ENCODE measurements around the gene CDYL.
"Not testable (repeated sequence)": the region's sequence is repeated elsewhere in the genome, so short reads cannot be mapped to it uniquely, and the experiment has no call there.

The CDYL gene

DNA sequence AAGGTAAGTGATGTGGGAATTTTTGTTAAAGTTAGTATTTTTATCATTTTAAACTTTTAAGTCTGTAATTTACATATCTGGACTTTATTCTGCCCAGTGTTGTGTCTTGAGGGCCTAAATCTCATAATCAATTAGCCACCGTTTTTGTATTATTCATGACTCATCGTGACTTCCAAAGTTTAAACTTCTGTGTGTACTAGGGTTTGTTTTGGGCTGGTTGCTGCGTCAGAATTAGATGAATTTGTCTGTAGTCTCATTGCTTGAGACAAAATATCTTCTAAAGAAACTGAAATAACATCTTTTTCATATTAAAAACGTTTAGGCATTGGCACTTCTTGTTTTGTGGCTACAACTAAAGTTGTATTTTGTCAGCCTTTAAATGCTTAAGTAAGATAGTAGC lies 41.3 kb downstream of the CDYL start:
- no peaks in the 10 kb centered on the region for H3K9me3 ChIP-seq (ENCODE audit: insufficient read depth, low read depth, low read length)
- H3K27ac ChIP-seq (ENCODE audit: low read depth, low read length): no peak overlapping the region
- H3K4me3 ChIP-seq (ENCODE audit: low read length): no peak overlapping the region
- no peak overlapping the region for H3K9ac ChIP-seq (ENCODE audit: low read depth, low read length)
- no peaks in the 10 kb centered on the region for H3K36me3 ChIP-seq (ENCODE audit: insufficient read depth, low read length)
- WGBS: 90% methylated on average over 4 of the region's 4 CpGs
- no peaks in the 10 kb centered on the region for H3K27me3 ChIP-seq (ENCODE audit: insufficient read depth, low read length)
- H3K4me1 ChIP-seq (ENCODE audit: insufficient read depth, low read length): peaks cover 14% of the 10 kb centered on the region

DNA sequence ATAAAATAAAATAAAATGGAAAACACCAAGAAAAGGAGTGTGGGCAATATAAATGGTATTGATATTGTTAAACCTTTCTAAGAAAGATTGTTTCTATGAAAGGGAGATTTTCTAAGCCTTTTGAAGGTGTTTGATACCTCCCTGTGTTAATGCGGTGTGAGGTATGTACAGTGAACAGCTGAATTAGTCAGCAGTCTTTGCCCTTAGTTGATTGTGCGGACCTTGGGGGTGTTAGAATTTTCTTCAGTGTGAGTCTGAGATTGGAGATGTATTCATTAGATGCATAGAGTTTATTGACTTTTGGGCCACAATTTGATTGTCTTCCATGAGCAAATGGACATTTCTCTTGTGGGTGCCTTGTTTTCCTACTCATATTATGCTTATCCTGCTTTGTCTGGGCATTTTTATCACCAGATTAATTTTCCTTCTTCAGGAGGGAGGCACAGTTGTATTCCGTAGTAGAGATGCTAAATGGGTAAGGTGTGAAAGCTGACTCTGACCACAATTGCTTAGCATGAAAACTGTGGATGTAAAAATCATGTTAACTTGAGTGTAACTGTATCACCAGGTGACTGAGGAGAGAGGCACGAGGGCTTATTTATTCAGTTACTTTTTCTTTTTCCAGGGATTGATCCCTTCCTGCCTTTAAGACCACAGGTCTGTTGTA lies 42.2 kb downstream of the CDYL start:
- 86% methylated on average over 4 of the region's 4 CpGs for WGBS
- Histone ChIP-seq H3K4me1 (ENCODE audit: insufficient read depth, low read length) (peaks cover 14% of the 10 kb centered on the region), H3K9me3 (ENCODE audit: insufficient read depth, low read depth, low read length) (no peaks in the 10 kb centered on the region), H3K36me3 (ENCODE audit: insufficient read depth, low read length) (no peaks in the 10 kb centered on the region), H3K27ac (ENCODE audit: low read depth, low read length) (no peak overlapping the region), H3K27me3 (ENCODE audit: insufficient read depth, low read length) (no peaks in the 10 kb centered on the region), H3K9ac (ENCODE audit: low read depth, low read length) (no peak overlapping the region), H3K4me3 (ENCODE audit: low read length) (no peak overlapping the region)

DNA sequence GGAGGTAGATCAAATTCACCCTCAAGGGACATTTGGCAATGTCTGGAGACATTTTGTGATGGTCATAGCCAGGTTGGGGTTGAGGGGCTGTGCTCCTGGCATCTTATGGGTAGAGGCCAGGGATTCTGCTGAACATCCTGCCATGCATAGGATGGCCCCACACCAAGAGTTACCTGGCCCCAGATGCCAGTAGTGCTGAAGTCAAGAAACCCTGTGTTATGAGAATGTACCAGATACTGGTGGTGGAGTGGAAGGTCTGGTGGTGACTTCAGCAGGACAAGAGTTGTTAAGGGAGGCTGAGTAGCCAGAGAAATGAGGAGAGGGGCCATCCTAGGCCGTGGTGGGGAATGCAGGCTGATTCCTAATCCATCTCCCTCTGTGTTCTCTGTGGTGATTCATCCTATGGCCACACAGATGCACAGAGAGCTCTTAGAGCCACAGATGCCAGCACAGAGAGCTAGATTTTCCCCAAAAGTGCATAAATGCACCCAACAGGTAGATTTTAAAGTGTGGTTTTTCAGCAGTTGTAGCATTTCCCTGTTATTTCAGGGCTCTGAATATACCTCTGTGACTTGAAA lies 43.6 kb downstream of the CDYL start:
- WGBS: 56% methylated on average over 1 of the region's 1 CpG

DNA sequence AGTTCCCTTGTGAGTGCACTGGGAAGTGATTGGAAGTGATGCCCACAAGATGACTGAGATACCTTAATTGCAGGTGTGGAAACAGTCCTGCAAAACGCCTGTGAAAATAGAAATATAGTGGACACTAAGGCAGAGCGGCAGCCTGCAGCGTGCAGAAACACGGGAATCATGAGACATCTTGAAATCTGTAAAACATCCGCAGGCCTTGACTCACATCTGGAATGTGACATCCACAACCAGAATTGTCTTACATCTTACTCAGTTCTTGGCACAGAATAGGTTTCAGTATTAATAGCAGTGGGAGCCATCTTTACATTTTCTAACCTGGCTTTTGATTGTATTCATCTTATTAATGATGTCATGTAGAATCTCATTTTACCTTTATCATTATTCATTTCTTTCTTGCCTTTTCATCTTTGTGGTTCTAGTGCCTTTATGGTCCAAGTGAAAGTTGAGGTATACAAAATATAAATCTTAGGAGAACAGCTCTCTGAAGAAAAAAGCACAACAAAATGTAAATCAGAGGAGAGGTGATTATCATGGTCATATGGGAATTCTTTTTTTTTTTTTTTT lies 44.6 kb downstream of the CDYL start:
- Histone ChIP-seq H3K27me3 (ENCODE audit: insufficient read depth, low read length) (no peaks in the 10 kb centered on the region), H3K36me3 (ENCODE audit: insufficient read depth, low read length) (no peaks in the 10 kb centered on the region), H3K9me3 (ENCODE audit: insufficient read depth, low read depth, low read length) (no peaks in the 10 kb centered on the region), H3K4me3 (ENCODE audit: low read length) (no peak overlapping the region), H3K4me1 (ENCODE audit: insufficient read depth, low read length) (peaks cover 14% of the 10 kb centered on the region), H3K27ac (ENCODE audit: low read depth, low read length) (no peak overlapping the region), H3K9ac (ENCODE audit: low read depth, low read length) (no peak overlapping the region)
- 92% methylated on average over 5 of the region's 5 CpGs for WGBS

More for the DNA sequence above, 43.6 kb downstream of the CDYL start:
- Histone ChIP-seq H3K9me3 (ENCODE audit: insufficient read depth, low read depth, low read length) (no peaks in the 10 kb centered on the region), H3K4me3 (ENCODE audit: low read length) (no peak overlapping the region), H3K27ac (ENCODE audit: low read depth, low read length) (no peak overlapping the region), H3K36me3 (ENCODE audit: insufficient read depth, low read length) (no peaks in the 10 kb centered on the region), H3K27me3 (ENCODE audit: insufficient read depth, low read length) (no peaks in the 10 kb centered on the region), H3K9ac (ENCODE audit: low read depth, low read length) (no peak overlapping the region), H3K4me1 (ENCODE audit: insufficient read depth, low read length) (peaks cover 14% of the 10 kb centered on the region)

DNA sequence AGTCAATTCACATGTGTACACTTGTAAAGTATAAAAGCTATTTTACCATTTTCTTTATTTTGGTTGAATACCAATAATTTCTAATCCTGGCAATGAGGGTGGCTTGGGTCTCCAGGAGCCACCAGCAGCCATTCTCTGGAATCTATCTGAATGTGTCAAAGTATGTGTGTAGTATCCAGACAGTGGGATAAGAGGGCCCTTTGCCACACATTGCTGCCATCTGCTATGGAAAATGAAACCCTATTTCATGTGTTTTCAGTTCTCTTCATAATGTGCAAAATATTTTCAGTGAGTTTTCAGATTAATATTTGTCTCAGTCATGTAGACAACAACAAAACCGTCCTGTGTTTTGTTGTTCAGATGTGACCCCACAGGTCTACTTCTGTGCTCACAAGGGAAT lies 46.3 kb downstream of the CDYL start:
- Histone ChIP-seq H3K9me3 (ENCODE audit: insufficient read depth, low read depth, low read length) (no peaks in the 10 kb centered on the region), H3K4me3 (ENCODE audit: low read length) (no peak overlapping the region), H3K27me3 (ENCODE audit: insufficient read depth, low read length) (no peaks in the 10 kb centered on the region), H3K27ac (ENCODE audit: low read depth, low read length) (no peak overlapping the region), H3K4me1 (ENCODE audit: insufficient read depth, low read length) (peaks cover 11% of the 10 kb centered on the region), H3K9ac (ENCODE audit: low read depth, low read length) (no peak overlapping the region), H3K36me3 (ENCODE audit: insufficient read depth, low read length) (no peaks in the 10 kb centered on the region)
- 95% methylated on average over 1 of the region's 1 CpG for WGBS

DNA sequence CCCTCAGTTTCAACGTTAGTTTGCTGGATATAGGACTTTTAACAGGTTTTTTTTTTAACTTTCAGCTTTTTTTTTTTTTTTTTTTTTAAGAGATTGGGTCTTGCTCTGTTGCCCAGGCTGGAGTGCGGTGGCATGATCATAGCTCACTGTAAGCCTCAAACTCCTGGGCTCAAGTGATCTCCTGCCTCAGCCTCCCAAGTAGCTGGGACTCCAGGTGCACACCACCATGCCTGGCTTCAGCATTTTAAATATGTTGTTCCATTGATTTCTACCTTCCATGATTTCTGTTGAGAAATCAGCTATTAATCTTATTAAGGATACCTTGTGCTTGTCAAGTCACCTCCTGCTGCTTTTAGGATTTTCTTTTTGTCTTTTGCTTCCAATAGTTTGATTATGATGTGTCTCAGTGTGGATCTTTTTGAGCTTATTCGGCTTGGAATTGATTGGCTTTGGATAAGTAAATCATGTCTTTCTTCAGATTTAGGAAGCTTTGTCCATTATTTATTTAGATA lies 52.0 kb downstream of the CDYL start:
- Histone ChIP-seq H3K4me1 (ENCODE audit: insufficient read depth, low read length) (no peaks in the 10 kb centered on the region), H3K9ac (ENCODE audit: low read depth, low read length) (no peak overlapping the region), H3K9me3 (ENCODE audit: insufficient read depth, low read depth, low read length) (peaks cover 26% of the 10 kb centered on the region), H3K4me3 (ENCODE audit: low read length) (no peak overlapping the region), H3K36me3 (ENCODE audit: insufficient read depth, low read length) (peaks cover 3% of the 10 kb centered on the region; the same call in 1 of the 2 replicates), H3K27ac (ENCODE audit: low read depth, low read length) (no peak overlapping the region), H3K27me3 (ENCODE audit: insufficient read depth, low read length) (no peaks in the 10 kb centered on the region)
- 100% methylated on average over 2 of the region's 3 CpGs for WGBS

DNA sequence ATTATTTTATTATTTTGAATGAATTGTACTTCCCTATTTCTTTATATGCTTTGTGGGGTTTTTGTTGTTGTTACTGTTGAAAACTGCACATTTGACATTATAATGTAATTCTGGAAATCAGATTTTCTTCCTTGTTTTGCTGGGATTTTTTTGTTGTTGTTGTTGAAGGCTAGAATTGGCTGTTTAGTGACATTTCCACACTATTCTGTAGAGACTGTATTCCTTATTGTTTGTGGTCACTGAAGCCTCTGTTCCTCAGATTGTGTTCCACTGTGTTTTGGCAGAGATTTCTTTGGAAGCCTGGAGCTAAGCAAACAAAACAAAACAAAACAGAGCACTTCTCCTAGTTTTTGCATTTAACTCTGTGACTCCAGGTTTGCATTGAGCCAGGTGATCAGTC lies 52.9 kb downstream of the CDYL start:
- Histone ChIP-seq H3K4me3 (ENCODE audit: low read length) (no peak overlapping the region), H3K36me3 (ENCODE audit: insufficient read depth, low read length) (peaks cover 3% of the 10 kb centered on the region; the same call in 1 of the 2 replicates), H3K27me3 (ENCODE audit: insufficient read depth, low read length) (no peaks in the 10 kb centered on the region), H3K9me3 (ENCODE audit: insufficient read depth, low read depth, low read length) (peaks cover 26% of the 10 kb centered on the region), H3K9ac (ENCODE audit: low read depth, low read length) (no peak overlapping the region), H3K27ac (ENCODE audit: low read depth, low read length) (no peak overlapping the region), H3K4me1 (ENCODE audit: insufficient read depth, low read length) (no peaks in the 10 kb centered on the region)

DNA sequence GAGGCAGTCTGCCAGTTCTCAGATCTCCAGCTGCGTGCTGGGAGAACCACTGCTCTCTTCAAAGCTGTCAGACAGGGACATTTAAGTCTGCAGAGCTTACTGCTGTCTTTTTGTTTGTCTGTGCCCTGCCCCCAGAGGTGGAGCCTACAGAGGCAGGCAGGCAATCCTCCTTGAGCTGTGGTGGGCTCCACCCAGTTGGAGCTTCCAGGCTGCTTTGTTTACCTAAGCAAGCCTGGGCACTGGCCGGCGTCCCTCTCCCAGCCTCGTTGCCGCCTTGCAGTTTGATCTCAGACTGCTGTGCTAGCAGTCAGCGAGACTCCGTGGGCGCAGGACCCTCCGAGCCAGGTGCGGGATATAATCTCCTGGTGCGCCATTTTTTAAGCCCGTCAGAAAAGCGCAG lies 59.3 kb downstream of the CDYL start:
- not testable (repeated sequence) for H3K4me1 ChIP-seq (ENCODE audit: insufficient read depth, low read length); H3K4me3 ChIP-seq (ENCODE audit: low read length); H3K9me3 ChIP-seq (ENCODE audit: insufficient read depth, low read depth, low read length); H3K36me3 ChIP-seq (ENCODE audit: insufficient read depth, low read length); H3K9ac ChIP-seq (ENCODE audit: low read depth, low read length); H3K27me3 ChIP-seq (ENCODE audit: insufficient read depth, low read length); H3K27ac ChIP-seq (ENCODE audit: low read depth, low read length)
- WGBS: 94% methylated on average over 13 of the region's 13 CpGs

DNA sequence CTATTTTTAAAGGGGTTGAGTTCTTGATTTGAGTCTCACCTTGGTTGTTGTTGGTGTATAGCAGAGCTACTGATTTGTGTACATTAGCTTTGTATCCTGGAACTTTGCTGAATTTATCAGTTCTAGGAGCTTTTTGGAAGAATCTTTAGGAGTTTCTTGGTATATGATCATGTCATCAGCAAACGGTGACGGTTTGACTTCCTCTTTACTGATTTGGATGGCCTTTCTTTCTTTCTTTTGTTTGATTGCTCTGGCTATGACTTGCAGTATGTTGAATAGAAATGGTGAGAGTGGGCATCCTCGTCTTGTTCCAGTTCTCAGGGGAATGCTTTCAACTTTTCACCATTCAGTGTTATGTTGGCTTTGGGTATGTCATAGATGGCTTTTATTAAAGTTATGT lies 64.0 kb downstream of the CDYL start:
- Histone ChIP-seq H3K4me1 (ENCODE audit: insufficient read depth, low read length) (peaks cover 4% of the 10 kb centered on the region; the same call in 1 of the 2 replicates), H3K4me3 (ENCODE audit: low read length) (no peak overlapping the region), H3K27ac (ENCODE audit: low read depth, low read length) (no peak overlapping the region), H3K36me3 (ENCODE audit: insufficient read depth, low read length) (no peaks in the 10 kb centered on the region), H3K9ac (ENCODE audit: low read depth, low read length) (no peak overlapping the region), H3K9me3 (ENCODE audit: insufficient read depth, low read depth, low read length) (peaks cover 11% of the 10 kb centered on the region; the same call in 1 of the 2 replicates), H3K27me3 (ENCODE audit: insufficient read depth, low read length) (no peaks in the 10 kb centered on the region)
- WGBS: 97% methylated on average over 3 of the region's 3 CpGs

DNA sequence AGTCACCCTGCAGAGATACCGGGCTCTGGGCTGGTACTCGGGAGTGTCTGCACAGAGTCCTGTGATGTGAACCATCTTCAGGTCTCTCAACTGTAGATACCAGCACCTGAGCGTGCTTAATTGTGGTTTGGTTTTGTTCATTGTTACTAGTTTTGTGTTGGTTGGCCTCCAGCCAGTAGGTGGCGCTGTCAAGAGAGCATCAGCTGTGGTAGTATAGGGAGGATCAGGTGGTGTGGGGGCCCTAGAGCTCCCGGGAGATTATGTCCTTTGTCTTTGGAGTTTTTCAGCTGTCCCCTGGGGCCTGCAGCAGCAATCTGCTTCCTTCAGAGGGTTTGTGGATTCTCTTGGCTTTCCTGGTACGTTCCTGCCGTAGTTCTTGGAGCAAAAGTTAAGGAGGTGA lies 67.9 kb downstream of the CDYL start:
- no peaks in the 10 kb centered on the region for H3K36me3 ChIP-seq (ENCODE audit: insufficient read depth, low read length)
- 95% methylated on average over 7 of the region's 7 CpGs for WGBS
- no peak overlapping the region for H3K27ac ChIP-seq (ENCODE audit: low read depth, low read length)
- no peak overlapping the region for H3K9ac ChIP-seq (ENCODE audit: low read depth, low read length)
- no peak overlapping the region for H3K4me3 ChIP-seq (ENCODE audit: low read length)
- peaks cover 18% of the 10 kb centered on the region for H3K4me1 ChIP-seq (ENCODE audit: insufficient read depth, low read length)
- H3K9me3 ChIP-seq (ENCODE audit: insufficient read depth, low read depth, low read length): peaks cover 4% of the 10 kb centered on the region; the same call in 1 of the 2 replicates
- H3K27me3 ChIP-seq (ENCODE audit: insufficient read depth, low read length): no peaks in the 10 kb centered on the region

DNA sequence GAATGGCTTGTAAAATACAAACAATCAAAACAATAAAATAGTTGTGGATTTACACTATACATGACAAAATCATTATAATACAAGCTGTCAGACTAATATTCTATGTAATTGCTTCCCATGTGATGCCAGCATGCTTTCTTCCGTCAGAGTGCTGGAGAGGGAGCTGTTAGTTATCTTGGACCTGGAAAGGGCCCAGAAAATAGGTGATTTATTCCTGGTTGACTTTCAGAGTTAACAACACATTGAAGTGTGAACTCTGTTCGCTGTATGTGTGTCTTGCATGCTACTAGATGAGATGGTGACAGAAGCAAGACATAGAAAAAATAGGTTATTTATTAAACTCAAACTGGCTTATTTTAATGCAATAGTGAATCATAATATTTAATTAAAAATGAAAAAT lies 70.2 kb downstream of the CDYL start:
- Histone ChIP-seq H3K4me1 (ENCODE audit: insufficient read depth, low read length) (peaks cover 18% of the 10 kb centered on the region), H3K9me3 (ENCODE audit: insufficient read depth, low read depth, low read length) (peaks cover 4% of the 10 kb centered on the region; the same call in 1 of the 2 replicates), H3K36me3 (ENCODE audit: insufficient read depth, low read length) (no peaks in the 10 kb centered on the region), H3K4me3 (ENCODE audit: low read length) (no peak overlapping the region), H3K9ac (ENCODE audit: low read depth, low read length) (no peak overlapping the region), H3K27me3 (ENCODE audit: insufficient read depth, low read length) (no peaks in the 10 kb centered on the region), H3K27ac (ENCODE audit: low read depth, low read length) (no peak overlapping the region)
- WGBS: 89% methylated on average over 2 of the region's 2 CpGs

Data from HUES64 (cell line).